Common myeloid progenitor, CD34-positive (primary cell): ENCODE results near the gene RAP1A.

ENCODE experiments used
- CTCF ChIA-PET: fragments of 350-600 bp; sonication (Branson Sonifier 250); formaldehyde crosslinking; loops from one replicate; lab custom pipeline; 2021; ENCODE audit warnings: antibody characterized with exemption; lab: Charles Lee
- POLR2A ChIA-PET: fragments of 350-600 bp; sonication (Branson Sonifier 250); formaldehyde crosslinking; loops from one replicate; lab custom pipeline; 2021; ENCODE audit warnings: antibody characterized with exemption; lab: Charles Lee
- DNase-seq, 3 donors: peaks; one replicate each; pipeline versions ENCODE4 v3.0.0 to v3.0.0-alpha.2; 2013
- H3K27ac ChIP-seq, 2 experiments: 1 replicate in 1 of 2; 2 replicates in 1 of 2; pipeline ENCODE4 v1.7.0; 2013; ENCODE audit warnings: inconsistent platforms in 2 of 2, low read length in 2 of 2, mild to moderate bottlenecking in 2 of 2, low read depth in 1 of 2, moderate library complexity in 1 of 2; ENCODE audit not compliant: severe bottlenecking in 2 of 2, insufficient read depth in 1 of 2, poor library complexity in 1 of 2
- H3K27me3 ChIP-seq, 5 experiments: replicated peaks in 2 of 5; 1 replicate in 3 of 5; 2 replicates in 2 of 5; pipeline versions ENCODE4 v1.6.1 to v1.7.0; 2013; ENCODE audit warnings: low read length in 4 of 5, mild to moderate bottlenecking in 2 of 5, moderate library complexity in 2 of 5, inconsistent platforms in 1 of 5; ENCODE audit not compliant: insufficient read depth in 5 of 5, control insufficient read depth in 4 of 5
- H3K36me3 ChIP-seq, 4 experiments: 1 replicate in 2 of 4; 2 replicates in 2 of 4; pipeline versions ENCODE4 v1.6.1 to v1.7.0; 2013; ENCODE audit warnings: low read length in 3 of 4, control low read depth in 1 of 4, mild to moderate bottlenecking in 1 of 4; ENCODE audit not compliant: control insufficient read depth in 4 of 4, insufficient read depth in 4 of 4
- H3K4me1 ChIP-seq, 4 experiments: 1 replicate in 3 of 4; 2 replicates in 1 of 4; pipeline versions ENCODE4 v1.6.1 to v1.7.1; 2013; ENCODE audit warnings: low read length in 3 of 4, mild to moderate bottlenecking in 3 of 4, control low read depth in 1 of 4, inconsistent platforms in 1 of 4, moderate library complexity in 1 of 4; ENCODE audit not compliant: control insufficient read depth in 4 of 4, insufficient read depth in 4 of 4; ENCODE audit errors: control extremely low read depth in 1 of 4
- H3K4me3 ChIP-seq, 7 experiments: 1 replicate in 4 of 7; 2 replicates in 3 of 7; pipeline versions ENCODE4 v1.5.1 to v1.7.0; 2013; ENCODE audit warnings: mild to moderate bottlenecking in 7 of 7, low read length in 6 of 7, moderate library complexity in 6 of 7, inconsistent platforms in 2 of 7, low read depth in 2 of 7, control low read depth in 1 of 7; ENCODE audit not compliant: insufficient read depth in 4 of 7, control insufficient read depth in 1 of 7; ENCODE audit errors: extremely low read depth in 1 of 7
- H3K9me3 ChIP-seq, 5 experiments: 1 replicate in 4 of 5; 2 replicates in 1 of 5; pipeline versions ENCODE4 v1.6.1 to v1.7.1; 2013; ENCODE audit warnings: low read length in 4 of 5, mild to moderate bottlenecking in 2 of 5, inconsistent platforms in 1 of 5, low read depth in 1 of 5, moderate library complexity in 1 of 5; ENCODE audit not compliant: control insufficient read depth in 4 of 5, insufficient read depth in 2 of 5; ENCODE audit errors: control extremely low read depth in 1 of 5
- WGBS: methylation state at CpG from one replicate; pipeline ENCODE4 v1.1.5; 2013; ENCODE audit not compliant: insufficient coverage; 5-methylcytosine and 5-hydroxymethylcytosine counted together

RAP1A gene

DNA sequence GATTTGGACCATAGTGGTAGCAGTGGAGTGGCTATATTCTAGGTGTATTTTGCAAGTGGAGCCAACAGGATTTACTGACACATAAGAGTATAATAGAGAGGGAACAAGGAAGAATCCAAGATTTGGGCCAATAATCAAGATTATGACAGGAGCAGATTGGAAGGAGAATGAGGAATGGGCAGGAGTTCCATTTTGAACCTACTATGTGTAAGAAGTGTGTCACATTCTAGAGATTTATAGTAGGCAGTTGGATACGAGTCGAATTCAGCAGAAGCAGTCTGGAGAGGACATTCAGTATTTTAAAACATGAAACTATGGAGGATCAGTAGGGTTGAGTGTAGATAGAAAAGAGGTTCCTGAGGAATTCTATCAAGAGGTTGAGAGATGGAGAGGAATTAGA is 97.9 kb downstream of the RAP1A start:
- H3K4me3 ChIP-seq: no peak overlapping the region
- H3K27me3 ChIP-seq: no peaks in the 10 kb centered on the region
- whole genome bisulfite sequencing: 95% methylated on average over 2 of the region's 2 CpGs
- POLR2A ChIA-PET: no interaction called here
- no peak overlapping the region for H3K27ac ChIP-seq
- H3K4me1 ChIP-seq: peaks cover 0 to 2% (median 0%) of the 10 kb centered on the region in 4 experiments
- no peaks in the 10 kb centered on the region for H3K9me3 ChIP-seq
- no peak for DNase-seq
- CTCF ChIA-PET: interaction anchor here (0.6 to 12.1 kb wide), 5 partner anchors 10 to 765 kb away, joined by 3 to 213 read pairs (median 53); partner anchors contain the start of gene DDX20
- peaks cover 0 to 7% (median 7%) of the 10 kb centered on the region in 4 experiments for H3K36me3 ChIP-seq

DNA sequence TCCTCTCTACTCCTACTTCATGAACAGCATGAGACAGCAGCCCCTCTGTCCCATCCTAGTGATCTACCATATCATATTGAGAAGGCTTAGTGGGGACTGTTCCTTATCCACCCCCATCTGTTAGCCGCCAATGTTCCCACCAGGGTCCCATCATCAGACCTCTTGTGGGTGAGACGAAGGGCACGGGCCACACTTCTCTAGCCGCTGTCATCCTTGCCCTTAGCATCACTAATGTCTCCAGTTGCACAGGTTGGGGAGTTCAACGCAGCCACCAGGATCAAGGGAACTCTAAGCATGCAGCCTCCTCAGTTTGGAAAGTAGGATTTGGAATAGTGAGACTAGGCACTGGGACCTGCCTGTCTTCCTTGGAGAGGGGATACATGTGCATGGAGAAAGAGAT is 99.5 kb downstream of the RAP1A start:
- 92% methylated on average over 4 of the region's 5 CpGs for WGBS
- Histone ChIP-seq H3K4me3 (no peak overlapping the region), H3K4me1 (peaks cover 0 to 2% (median 0%) of the 10 kb centered on the region in 4 experiments), H3K36me3 (peaks cover 0 to 7% (median 6%) of the 10 kb centered on the region in 4 experiments), H3K9me3 (no peaks in the 10 kb centered on the region), H3K27ac (no peak overlapping the region), H3K27me3 (no peaks in the 10 kb centered on the region)
- POLR2A ChIA-PET: no interaction called here
- CTCF ChIA-PET: interaction anchor here (1.1 to 12.1 kb wide), 4 partner anchors 12 to 238 kb away, joined by 4 to 213 read pairs (median 4); no protein-coding TSS in a partner anchor
- DNase-seq: no peak

DNA sequence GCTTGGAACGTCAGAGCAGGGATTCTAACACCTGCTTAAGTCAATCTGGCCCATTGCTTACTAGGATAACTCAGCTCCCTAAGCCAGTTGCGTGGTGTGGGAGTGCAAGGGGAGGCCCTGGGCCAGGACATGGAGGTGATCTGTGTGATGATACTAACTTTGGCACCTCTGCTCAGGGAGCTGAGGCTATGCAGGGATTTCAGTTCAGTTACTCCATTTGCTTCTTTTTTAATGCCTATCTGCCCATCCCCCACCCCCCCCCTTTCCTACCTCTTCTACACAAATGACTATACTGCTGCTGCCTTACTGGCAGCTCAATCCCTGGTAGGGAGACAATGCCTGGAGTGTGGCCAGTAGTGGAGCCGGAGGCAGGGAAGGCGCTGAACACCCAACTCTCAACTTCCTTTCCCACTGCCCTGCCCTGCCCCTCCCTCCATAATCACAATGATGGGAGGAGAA is 100.1 kb downstream of the RAP1A start:
- CTCF ChIA-PET: interaction anchor here (0.6 to 12.1 kb wide), 6 partner anchors 13 to 239 kb away, joined by 3 to 213 read pairs (median 4); no protein-coding TSS in a partner anchor
- H3K9me3 ChIP-seq: no peaks in the 10 kb centered on the region
- WGBS: no CpG with 5 or more reads among the region's 4 CpGs
- H3K27ac ChIP-seq: no peak overlapping the region
- POLR2A ChIA-PET: no interaction called here
- no peaks in the 10 kb centered on the region for H3K27me3 ChIP-seq
- no peak overlapping the region for H3K4me3 ChIP-seq
- H3K4me1 ChIP-seq: no peaks in the 10 kb centered on the region
- DNase-seq: no peak
- H3K36me3 ChIP-seq: peaks cover 0 to 7% (median 5%) of the 10 kb centered on the region in 4 experiments

DNA sequence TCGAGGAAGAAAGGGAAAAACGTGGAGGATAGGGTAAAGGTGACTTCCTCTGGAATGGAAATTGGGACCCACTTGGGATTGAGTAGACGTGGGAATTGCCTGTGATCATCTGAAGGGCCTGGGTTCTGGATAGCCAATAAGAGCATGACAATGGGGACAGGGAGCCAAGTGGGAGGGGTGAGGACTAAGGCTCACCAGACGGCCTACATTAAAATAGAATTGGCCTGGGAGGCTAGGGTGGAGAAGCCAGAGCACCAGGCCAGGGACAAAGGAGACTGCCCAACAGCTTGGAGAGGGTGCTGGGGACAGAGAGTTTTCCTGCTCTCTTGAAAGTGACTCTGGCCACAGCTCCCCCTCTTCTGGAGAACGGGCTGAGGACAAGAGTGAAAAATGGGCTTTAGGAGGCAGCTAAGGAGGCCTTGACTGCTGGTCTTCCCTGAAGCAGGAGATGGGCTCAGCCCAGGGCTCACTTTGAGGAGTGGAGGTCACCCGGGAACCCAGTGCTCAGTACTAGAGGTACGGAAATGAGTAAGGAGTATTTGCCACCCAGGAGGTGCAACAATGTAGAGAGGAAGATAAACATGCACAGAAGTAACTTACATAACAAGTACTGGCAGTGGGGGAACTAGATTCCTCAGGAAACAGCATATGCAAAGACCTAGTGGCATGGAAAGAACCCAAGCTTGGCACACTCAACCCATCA is 100.8 kb downstream of the RAP1A start:
- H3K4me3 ChIP-seq: no peak overlapping the region
- H3K4me1 ChIP-seq: no peaks in the 10 kb centered on the region

DNA sequence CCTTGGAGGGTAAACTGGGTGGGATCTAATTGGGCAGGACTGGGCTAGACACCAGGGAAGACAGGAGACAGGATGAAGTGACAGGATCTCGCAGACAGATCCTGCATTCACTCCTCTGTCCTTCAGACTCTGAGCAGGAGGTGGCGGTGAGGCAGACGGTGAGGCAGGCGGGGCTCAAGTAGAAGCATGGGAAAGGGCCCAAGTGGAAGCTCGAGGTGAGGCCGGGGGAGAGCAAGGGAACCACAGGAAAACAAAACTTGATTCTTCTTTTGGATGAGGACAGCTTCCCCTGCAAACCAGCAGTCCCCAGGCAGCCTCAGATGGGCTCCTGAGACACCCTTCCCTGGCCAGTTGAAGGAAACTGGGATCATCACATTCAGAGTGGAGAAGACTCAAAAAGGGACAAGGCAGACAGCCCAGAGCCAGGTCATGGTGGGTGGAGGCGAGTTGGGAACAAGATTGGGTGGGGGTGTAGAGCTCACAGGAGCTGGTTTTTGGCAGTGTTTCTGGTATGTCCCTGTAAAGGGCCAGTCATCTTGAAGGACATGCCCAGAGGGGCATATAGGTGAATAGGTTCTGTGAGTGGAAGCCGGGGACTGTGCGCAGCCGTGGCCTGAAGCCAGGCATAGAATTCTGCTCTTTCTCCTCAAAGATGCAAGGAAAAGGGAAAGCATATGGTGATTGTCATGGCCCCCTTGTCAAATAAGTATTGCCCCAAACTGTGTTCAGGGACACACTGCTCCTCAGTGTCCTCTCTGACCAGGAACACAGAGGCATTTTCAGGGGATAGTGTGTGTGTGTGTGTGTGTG is 101.6 kb downstream of the RAP1A start:
- DNase-seq: no peak
- H3K27ac ChIP-seq: no peak overlapping the region
- ChIA-PET CTCF (interaction anchor here (0.8 to 12.1 kb wide), 5 partner anchors 12 to 46 kb away, joined by 3 to 213 read pairs (median 3); no protein-coding TSS in a partner anchor), POLR2A (no interaction called here)
- no peak overlapping the region for H3K4me3 ChIP-seq
- no peaks in the 10 kb centered on the region for H3K9me3 ChIP-seq
- no peaks in the 10 kb centered on the region for H3K4me1 ChIP-seq
- WGBS: 85% methylated on average over 8 of the region's 10 CpGs
- H3K36me3 ChIP-seq: peaks cover 0 to 9% (median 5%) of the 10 kb centered on the region in 4 experiments
- H3K27me3 ChIP-seq: no peaks in the 10 kb centered on the region

More for the DNA sequence above, 100.8 kb downstream of the RAP1A start:
- ChIA-PET CTCF (interaction anchor here (0.6 to 12.1 kb wide), 8 partner anchors 11 to 240 kb away, joined by 3 to 213 read pairs (median 4); no protein-coding TSS in a partner anchor), POLR2A (no interaction called here)
- Histone ChIP-seq H3K27ac (no peak overlapping the region), H3K27me3 (no peaks in the 10 kb centered on the region), H3K9me3 (no peaks in the 10 kb centered on the region), H3K36me3 (peaks cover 0 to 7% (median 5%) of the 10 kb centered on the region in 4 experiments)
- WGBS: 89% methylated on average over 5 of the region's 7 CpGs
- DNase-seq: no peak

DNA sequence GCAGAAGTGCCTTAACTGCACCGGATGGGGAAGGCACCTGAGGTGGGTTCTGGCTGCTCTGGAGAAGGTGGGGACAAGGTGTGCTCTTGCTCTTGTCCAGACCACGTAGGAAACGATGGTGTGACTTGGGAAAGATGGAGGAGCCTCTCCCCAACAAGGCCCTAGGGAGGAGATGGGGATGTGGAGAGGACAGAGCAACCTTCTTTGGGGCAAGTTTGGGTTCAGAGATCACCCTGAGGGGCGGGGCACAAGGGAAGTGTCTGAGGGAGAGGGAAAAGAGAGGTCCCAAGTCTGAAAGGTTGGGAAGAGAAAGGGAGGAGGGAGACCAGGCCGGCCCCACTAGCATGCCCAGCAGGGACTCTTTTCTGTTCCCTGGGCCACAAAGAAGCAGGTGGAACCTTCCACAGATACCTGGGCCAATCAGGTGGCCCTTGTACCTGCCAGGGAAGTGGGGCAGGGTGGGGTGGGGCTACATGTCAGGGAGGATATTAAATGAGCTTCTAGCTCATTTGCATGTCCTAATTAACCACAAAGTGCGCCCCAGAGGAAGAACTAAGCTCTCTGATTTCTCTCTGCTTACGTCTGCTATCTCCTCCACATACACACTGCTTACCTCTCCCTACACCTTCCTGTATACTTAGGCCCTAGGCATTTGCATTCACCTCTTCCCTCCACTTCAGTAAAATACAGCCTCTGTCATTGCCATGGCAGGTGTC is 103.7 kb downstream of the RAP1A start:
- Histone ChIP-seq H3K36me3 (peaks cover 0 to 6% (median 0%) of the 10 kb centered on the region in 4 experiments), H3K4me3 (no peak overlapping the region), H3K4me1 (no peaks in the 10 kb centered on the region), H3K27ac (no peak overlapping the region), H3K9me3 (no peaks in the 10 kb centered on the region), H3K27me3 (no peaks in the 10 kb centered on the region)
- ChIA-PET POLR2A (no interaction called here), CTCF (interaction anchor here (1.3 kb wide), 1 partner anchor 10 kb away, joined by 4 read pairs; no protein-coding TSS in a partner anchor)
- WGBS: 97% methylated on average over 5 of the region's 7 CpGs
- DNase-seq: no peak
